ENCODE data around the gene SPRY2.
"Not testable (repeated sequence)": the region's sequence is repeated elsewhere in the genome, so short reads cannot be mapped to it uniquely, and the experiment has no call there.

Gene SPRY2, protein sequence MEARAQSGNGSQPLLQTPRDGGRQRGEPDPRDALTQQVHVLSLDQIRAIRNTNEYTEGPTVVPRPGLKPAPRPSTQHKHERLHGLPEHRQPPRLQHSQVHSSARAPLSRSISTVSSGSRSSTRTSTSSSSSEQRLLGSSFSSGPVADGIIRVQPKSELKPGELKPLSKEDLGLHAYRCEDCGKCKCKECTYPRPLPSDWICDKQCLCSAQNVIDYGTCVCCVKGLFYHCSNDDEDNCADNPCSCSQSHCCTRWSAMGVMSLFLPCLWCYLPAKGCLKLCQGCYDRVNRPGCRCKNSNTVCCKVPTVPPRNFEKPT

DNA sequence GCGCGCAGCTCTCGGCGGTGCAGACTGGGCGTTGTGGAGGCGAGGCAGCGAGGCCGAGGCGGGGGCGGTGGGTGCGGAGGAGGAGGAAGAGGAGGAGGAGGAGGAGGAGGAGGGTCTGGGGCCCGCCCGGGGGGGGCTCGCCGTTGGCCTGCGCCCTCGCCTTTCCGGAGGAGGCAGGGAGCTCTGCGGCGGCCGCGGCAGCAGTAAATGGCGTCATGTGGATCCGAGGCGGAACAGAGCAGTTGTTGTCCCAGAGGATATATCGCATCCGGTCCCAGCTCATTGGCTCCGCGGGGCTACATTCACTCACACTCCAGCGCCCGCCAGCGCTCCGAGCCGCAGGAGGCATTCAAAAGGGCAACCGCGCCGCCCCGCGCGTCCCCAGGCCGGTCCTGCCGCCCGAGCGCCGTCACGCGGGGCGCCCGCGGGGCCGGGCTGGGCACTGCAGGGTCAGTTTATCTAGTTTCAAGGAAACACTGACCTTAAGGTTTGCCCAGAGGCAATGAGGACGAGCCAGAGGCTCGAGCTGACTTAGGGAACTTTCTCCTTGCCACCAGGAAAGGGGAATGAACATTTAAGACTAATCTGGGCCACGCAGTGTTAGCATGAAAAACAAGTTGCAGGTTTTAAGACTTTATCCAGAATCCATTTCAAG lies at the start of gene SPRY2:
Gene SPRY2, minus strand, starts transcription at position 26 of the 655 bp plus-strand sequence. CDS start 3,421 bp downstream, outside the sequence.
- peak; percentile 36 for DNase-seq

DNA sequence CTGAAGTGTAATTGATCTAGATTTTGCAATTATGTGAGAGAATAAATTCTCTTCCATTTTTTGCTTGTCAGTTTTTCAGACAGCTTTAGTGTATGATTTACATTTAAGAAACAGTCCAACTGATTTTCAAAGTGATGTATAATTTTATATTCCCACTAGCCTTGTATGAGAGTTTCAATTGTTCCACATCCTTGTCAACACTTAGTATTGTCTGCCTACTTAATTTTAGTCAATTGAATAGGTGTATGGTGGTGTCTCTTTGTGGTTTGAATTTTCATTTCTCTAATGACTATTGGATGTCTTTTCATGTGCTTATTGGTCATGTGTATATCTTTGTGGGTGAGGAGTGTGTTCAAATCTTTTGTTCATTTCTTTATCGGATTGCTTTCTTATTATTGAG lies 49.4 kb upstream of the SPRY2 start:
- DNase-seq = no peak

DNA sequence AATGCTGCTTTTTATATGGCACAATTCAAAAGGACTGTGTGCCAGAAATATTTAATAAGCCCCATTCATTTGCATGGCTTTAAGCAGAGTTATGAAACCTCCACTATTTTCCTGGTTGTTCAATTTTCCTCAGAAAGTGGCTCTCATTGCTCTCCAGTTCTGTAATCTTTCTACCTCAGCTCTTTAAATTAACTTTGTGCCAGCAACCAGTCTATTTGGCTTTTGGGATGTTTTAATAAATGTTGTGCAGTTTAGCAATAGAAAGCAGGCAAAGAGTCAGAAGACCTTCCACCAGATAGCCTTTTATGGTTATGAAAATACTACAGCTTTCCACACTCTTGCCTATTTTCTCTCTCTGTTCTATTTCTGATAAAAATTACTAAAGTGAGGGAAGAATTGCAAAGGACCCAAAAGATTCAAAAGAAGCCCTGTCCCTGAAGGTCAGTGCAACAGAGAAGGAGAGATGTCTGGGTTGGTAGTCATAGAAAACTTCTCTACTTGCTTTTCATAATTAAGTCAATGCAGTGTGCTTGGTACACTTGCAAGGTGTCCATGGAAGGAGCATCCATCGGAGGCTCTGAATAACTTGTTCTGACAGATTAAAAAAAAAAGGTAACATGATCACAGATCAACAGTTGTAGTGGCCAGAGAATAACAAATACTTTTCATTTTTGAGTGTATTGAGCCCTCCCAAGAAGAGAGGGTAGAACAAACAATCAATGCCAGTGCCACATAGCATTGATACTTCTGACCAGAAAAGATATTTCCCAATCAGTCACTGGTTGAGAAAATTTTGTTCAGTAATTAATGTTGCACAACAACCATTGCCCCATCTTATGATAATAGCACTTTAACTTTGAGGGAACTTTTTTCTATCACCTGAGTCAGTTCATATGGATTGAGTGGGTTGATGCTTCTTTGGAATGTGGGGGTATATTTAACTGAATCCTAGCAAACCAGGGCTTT lies 48.4 kb upstream of the SPRY2 start:
- no peak for DNase-seq

DNA sequence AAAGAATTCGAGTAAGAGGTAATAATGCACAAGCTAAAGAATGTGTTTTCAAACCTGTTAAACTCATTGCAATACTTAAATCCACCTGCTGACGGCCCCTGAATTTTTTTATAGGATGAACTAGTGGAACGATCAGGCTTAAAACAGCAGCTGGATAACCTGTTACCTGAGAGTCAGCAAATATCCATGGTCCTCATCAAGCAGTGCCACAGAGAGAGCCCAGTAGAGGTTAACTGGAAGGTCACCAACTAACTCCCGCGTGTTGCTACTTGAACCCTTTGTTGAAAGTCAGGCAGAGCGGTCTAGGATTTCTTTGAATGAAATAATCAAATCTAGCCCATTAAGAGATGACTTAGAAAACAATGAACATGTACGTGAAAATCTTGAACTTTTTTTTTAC lies 47.6 kb upstream of the SPRY2 start:
- no peak for DNase-seq

DNA sequence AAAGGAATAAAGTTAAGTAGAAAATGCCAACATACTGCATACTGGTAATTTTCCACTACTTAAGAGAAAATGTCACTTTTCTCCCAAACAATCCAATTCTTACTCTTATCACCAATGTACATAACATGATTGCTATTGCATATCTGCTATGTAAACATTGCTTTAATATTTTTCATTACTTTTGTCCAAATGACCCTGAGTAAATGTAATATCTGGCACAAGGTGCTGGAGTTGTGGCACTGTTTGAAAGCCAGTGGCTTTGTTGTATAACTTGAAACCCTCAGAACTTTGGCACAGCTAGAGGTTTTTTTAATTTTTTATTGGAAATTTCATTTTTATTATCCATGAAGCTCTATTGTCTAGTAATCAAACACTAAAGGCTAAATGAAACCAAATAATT lies 45.7 kb upstream of the SPRY2 start:
- DNase-seq = no peak

DNA sequence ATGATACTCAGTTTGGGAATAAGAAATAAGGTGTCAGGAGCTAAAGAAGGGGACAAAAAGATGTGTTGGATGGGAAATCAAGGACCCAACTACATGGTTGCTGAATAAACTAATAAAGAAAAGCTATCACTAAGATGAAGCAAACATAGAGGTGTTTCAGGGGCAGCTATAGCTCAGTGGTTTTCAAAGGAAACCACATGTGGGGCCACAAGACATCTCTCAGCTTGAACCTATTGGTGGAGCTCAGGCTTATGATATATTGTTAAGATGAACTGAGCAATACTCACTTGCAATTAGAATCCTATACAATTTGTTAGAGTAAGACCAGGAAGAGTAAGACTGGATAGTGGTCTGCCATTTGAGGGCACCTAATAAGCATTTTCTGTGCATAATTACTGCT lies 45.1 kb upstream of the SPRY2 start:
- peak; percentile 14 for DNase-seq

DNA sequence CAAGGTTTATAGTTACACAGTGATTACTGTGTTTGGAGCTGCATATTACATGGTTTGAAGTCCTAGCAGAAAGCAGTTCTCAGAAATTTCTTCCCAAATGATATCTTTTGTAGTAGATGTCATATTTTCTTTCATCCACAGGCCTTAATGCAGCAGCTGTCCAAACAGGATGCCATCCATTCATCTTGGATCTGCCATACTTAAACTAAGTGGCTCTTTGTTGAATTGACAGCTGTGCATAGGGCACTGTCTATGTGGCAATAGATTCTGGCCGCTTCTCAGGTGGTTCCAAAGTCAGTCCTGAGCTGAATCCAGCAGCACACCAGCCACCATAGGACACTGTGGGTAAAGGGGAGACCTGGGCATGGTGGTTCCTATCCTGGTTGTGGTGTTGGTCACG lies 41.6 kb upstream of the SPRY2 start:
- DNase-seq = no peak

DNA sequence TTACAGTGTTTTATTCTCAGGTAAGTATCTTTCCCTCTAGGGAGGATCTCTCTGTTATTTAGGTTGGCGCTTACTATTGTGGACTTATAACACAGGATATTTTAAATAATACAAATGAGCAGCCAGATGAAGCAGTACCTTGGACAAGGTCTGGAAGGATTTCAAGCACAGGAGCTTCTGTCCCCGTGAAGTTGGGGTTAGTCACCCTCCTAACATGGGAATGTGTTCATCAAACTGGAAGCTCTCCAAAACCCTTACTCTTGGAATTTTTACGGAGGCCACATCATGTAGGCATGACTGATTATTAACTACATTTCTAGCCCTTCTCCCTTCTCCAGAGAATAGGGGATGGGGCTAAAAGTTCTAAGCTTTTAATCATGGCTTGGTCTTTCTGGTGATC lies 38.3 kb upstream of the SPRY2 start:
- DNase-seq = no peak

DNA sequence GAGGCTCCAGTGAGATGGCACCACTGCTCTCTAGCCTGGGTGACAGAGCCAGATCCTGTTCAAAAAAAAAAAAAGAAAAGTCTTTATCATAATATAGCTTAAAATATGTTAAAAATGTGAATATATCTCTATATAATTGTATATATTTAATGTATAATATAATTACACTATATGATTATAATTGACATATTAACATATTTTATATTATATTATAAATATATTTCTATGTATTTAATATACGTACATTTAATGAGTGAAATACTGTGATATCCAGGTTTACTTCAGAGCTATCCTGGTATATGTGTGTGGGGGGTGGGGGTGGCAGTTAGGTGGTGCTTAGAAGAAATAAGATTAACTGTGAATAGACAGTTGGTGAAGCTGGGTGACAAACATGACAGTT lies 35.6 kb upstream of the SPRY2 start:
- DNase-seq = no peak

DNA sequence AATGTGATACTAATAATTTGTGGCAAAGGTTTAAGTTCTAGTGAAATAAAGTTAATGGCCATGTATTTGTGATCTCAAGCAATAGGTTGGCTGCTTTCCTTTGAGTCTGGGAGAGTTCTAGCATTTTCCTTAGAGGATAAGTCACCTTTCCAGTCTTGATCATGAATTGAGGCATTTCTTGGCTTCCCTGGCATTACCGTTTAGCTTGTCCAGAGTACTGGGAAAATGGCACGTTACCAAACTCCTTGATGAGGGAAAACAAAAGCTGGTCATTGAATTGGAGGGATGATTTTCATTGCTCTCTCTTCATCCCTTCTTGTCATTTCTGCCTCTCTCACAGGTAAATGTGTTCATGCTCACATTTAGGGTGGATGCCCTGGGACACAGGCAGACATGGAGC lies 34.0 kb upstream of the SPRY2 start:
- DNase-seq = no peak

DNA sequence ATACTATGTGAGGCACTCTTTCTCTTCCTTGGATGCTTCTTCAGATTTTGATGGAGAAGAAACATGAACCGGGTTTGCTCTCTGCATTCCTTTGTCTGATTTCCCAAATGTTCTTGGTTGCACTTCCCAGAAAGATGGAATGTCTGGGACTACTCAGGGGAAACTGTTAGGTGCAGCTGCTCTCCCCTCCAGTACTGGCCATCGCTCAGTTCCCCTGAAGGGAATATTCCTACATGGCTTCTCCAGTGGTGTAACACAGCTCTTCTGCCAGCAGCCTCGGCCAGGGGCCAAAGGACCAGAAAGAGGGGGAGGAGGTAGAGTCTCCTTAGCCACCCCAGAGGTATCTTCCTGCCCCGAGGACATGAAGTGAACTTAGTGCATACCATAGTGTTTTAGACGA lies 33.5 kb upstream of the SPRY2 start:
- no peak for DNase-seq

DNA sequence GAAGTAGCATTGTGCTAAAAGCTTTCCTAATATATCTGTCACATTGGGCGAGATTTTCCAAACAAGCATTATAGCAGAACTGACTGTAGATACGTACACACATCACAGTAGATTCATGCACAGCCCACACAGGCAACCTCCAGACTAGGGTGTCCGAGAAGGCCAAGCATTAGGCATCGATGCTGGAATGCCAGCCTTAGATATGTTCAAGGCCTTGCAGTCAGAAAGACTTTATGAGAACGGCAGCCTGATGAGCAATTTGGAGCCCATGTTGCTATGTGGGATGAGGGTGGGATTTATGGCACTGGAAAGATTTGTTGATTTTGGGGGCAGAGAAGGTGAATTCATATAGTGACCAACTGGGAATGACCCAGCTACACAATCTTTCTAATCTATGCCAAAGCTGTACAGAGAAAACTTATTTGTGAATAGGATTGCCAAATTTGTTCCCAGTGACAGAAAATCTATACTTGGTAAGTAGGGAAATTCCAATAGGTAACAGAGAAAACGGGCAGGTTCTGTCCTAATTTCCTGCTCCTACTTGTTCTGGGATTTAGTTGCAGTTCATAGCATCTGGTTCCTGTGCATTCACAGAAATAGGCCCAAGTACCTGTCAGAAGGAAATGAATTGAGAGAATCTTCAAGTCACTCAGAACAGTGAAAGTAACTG lies 31.0 kb upstream of the SPRY2 start:
- DNase-seq = no peak

DNA sequence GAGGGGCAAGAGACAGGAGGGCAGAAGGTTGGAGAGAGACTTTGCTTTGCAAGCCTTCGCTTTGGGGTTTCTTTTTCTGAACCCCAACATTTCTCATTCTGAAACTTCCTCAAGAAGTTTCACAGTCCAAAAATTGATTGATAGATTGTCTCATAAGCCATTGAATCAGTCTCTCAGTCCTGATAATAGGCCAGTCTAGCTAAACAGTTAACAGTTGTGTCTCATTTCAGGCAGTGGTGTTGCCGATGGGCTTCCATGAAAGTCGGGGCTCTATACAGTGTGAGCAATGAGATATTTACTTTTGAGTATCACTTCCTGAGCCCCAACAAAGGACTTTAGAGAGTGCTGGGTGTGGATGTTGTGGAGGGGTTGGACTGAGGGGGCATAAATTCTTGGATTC lies 26.5 kb upstream of the SPRY2 start:
- no peak for DNase-seq

DNA sequence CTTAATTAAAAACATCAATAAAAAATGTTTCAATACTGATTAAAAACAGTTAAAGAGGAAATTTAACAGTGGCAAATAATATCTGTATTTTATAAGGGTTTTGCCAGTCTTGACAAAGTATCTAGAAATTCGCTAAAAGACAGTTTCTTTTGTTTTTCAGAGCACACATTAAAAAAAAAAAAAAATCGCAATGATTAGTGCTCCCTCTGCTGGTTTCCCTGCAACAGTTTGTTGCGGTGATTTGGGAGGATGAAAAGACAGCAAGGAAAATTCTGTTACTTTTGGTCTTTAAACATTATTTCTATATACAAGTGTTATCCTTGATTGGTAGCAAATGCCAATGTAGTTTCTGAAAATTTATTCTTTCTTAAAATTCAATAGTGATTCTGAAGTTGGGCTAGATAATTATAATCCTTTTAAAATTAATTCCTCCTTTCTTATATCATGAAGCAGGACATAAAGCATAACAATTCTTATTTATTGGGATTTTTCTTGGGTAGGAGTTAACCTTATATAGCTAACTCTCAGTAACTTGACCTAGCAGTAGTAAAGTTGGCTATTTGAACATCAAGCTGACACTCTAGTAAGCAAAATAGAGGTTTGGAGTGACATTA lies 23.1 kb upstream of the SPRY2 start:
- no peak for DNase-seq

DNA sequence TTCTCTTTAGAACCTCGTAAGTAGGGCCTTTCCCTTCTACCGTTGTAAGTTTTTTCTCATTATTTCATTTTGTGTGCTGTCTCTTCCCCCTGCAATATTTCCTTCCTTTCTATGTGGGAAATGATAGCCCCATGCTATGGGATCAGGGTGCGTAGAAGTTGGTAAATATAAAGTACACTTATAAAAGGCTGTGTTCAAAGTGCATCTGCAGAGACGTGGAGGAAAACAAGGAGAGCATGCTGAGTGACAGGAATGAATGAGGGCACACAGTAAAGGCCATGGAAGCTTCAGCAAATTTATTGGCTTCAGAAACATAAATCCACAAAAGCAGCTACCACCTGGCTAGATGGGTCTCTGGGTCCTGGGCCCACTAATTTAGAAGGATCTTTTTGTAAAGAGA lies 21.6 kb upstream of the SPRY2 start:
- DNase-seq = no peak

DNA sequence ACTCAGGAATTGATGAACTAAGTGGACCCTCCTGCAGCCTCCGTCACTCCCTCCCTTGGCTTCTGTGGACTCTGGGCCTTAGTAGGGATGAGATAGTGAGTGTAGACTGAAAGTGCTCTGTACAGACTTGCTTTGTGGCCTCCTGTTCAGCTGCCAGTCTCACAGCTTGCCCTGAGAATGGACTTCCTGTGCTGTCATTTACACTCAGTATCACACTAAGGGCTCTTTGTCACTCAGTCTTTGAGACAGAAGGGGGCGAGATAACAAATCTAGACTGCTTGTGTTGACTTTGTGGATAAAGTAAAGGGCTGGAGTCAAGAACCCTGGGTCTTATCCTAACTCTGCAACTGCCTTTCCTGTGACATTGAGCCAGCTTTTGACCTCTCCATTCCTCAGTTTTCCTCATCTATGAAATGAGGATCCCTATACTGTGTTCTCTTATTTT lies 21.0 kb upstream of the SPRY2 start:
- no peak for DNase-seq

DNA sequence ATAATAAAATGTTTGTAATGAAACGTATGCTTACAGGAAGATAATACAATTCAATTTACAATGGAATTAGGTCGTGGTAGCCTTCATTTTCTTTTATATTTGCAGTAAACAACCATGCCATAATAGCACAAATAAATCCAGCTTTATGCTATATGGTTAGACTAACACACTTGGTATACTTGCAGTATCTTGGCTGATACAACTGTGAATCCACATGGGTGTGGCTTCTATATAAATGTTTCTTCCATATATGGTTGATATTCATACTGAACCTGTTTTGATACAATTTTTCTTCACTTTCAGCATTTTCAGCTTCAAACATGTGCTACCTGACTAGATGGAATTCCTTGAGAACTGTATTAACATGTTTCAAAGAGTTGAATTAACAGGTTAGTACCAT lies 20.4 kb upstream of the SPRY2 start:
- DNase-seq = no peak

DNA sequence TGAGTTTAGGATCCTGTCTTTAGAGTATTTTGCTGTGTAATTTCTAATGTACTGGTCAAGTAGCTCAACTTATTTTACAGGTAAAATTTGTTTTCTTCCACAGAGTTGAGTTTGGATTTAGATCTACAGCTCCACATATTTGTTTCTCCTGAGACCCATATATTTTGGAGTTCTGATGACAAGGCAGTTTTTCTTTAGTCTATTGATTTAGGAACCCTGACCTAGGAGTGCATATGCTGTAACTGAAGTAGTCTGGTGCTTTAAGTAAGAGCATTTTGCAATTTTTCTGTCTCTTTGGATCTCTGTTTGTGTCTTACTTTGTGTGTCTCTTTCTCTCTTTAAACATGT lies 19.5 kb upstream of the SPRY2 start:
- no peak for DNase-seq

DNA sequence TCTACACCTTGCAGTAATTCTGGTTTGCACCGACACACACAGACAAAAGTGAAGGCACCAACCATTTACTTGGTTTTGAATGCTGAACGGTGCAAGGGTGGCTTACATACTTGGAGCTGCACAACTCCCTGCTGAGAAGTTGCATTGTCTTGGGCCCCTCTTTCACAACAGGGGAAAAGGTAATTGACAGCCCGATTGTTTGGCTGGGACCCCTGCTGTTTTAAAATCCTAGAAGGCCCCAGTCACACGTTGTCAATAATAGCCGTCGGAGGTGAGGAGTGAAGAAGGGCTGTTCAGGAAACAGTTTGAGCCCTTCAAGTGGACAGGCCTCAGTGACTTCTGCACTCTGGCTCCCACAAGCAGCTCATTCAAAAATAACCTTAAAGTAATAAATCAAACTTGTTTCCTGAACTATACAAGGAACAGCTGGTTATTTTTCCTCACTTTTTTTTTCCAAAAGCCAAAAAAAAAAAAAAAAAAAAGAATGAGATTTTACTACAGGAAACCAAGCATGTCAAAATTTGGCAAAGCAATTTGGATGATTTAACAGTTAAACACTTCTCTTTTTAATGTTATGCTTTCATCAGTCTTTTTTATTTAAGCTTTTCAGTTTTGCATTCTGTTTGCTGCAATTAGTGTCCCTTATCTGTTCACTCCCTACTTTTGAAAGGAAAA lies 19.0 kb upstream of the SPRY2 start:
- no peak for DNase-seq

DNA sequence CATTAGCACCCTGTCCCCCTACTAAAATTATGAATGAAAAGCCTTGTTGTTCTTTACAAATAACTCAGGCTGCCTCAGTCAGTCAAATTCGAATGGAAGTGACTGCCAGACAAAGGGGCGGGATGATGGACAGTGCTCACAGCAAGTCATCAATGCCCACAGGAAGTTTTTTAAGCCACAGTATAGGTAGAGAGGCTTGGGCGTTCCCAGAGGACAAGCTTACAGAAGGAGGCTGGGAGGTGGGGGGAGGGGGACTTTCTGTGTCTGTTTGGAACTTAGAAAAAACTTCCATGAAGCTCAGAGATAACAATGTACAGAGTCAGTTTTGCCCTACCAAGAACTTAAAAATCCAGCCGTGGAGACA lies 18.5 kb upstream of the SPRY2 start:
- no peak for DNase-seq

DNA sequence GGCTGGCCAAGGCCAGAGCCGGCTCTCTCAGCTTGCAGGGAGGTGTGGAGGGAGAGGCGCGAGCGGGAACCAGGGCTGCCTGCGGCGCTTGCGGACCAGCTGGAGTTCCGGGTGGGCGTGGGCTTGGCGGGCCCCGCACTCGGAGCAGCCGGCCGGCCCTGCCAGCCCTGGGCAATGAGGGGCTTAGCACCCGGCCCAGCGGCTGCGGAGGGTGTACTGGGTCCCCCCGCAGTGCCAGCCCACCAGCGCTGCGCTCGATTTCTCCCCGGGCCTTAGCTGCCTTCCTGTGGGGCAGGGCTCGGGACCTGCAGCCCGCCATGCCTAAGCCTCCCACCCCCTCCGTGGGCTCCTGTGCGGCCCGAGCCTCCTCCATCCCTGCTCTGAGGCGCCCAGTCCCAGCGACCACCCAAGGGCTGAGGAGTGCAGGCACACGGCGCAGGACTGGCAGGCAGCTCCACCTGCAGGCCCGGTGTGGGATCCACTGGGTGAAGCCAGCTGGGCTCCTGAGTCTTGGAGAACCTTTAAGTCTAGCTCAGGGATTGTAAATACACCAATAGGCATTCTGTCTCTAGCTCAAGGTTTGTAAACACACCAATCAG lies 14.7 kb upstream of the SPRY2 start:
- DNase-seq = not testable (repeated sequence)

DNA sequence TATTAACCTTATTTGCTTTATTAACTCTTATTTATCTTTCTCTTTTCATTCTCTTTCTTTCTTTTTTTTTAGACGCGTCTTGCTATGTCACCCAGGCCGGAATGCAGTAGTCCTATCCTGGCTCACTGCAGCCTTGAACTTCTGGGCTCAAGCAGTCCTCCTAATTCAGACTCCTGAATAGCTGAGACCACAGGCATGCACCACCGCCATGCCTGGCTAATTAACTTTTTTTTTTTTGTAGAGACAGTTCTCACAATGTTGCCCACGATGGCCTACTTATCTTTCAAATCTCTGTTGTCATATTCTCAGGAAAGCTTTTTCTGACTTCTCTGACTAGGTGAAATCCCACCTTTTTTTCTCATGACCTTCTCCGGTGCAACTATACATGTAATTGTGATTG lies 7.8 kb upstream of the SPRY2 start:
- DNase-seq = no peak

Measured in activated gamma-delta T cell treated with Interleukin-2 at 50 U/mL for 16 hours (primary cell).